Activated CD4-positive, alpha-beta T cell treated with anti-CD3 and anti-CD28 coated beads, Interleukin-2, amount 10 ng/mL, durations not matched to agents 24 days and 14 days (primary cell): Measurements from ENCODE around the gene CACNB4. TPM values are rescaled to one million over a fixed set of nuclear protein-coding genes. Genes with fewer than 3 reads are reported as not detected.

ENCODE experiments used
- DNase-seq: peaks from one replicate; pipeline ENCODE4 v3.0.0; 2022
- H3K27ac Mint-ChIP-seq: one replicate; pipeline ENCODE4 v1.8.0; 2022; ENCODE audit warnings: mild to moderate bottlenecking, mixed read lengths
- H3K27me3 Mint-ChIP-seq: one replicate; pipeline ENCODE4 v1.8.0; 2022; ENCODE audit warnings: mixed read lengths
- H3K36me3 Mint-ChIP-seq: one replicate; pipeline ENCODE4 v1.8.0; 2022; ENCODE audit warnings: low read depth, mild to moderate bottlenecking, mixed read lengths
- H3K4me1 Mint-ChIP-seq: one replicate; pipeline ENCODE4 v1.8.0; 2021; ENCODE audit warnings: mixed read lengths
- H3K4me3 Mint-ChIP-seq: one replicate; pipeline ENCODE4 v1.8.0; 2022; ENCODE audit warnings: mild to moderate bottlenecking, moderate library complexity, mixed read lengths
- H3K9me3 Mint-ChIP-seq: one replicate; pipeline ENCODE4 v1.8.0; 2021; ENCODE audit warnings: mixed read lengths
- intact Hi-C: fragments of 100-400 bp; cut with micrococcal nuclease; formaldehyde crosslinking; loops from one replicate; pipeline ENCODE4 v1.15.1; 2023
- total RNA-seq: library from RNA; stranded (reverse); gene quantifications from 2 replicates; pipeline ENCODE4 v1.2.3, GENCODE V29; 2022

Gene CACNB4
- total RNA-seq, 1 donor from 2014 or later, result 0.19 TPM

DNA sequence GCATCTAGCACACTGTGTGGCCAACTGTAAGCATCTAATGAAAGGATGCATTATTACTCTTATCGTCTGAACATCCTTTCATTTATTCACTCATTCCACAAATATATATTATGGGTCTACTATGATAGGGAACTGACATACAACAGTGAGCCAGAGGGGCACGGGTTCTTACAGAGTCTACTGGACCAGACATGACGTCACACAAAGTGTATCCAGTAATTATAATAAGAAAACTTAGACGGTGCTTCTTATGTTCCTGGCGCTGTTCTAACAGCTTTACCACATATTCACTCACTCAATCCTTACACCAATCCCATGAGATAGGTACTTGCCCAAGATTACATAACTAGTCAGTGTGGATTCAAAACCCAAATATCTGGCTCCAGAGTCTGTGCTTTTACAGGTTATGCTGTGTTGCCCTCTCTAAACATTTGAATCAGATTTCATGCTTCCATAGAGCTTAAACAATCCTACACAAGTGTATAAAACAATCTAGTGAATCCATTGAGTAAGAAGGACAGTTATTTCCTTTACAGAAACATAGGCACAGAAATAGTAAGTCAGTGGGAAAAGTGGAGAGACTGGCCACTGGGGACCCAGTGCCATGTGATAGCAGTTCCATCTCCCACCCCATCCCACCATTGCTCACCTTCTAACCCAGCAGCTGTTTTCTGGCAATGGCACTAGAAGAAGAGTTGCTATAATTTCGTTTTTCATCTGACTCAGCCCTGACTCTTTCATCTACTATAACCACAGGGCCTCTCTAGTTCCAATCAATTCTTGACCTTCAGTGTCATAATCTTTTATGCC is 246.4 kb downstream of the CACNB4 start:
- H3K4me3 Mint-ChIP-seq, result no peak overlapping the region
- H3K36me3 Mint-ChIP-seq, result no peaks in the 10 kb centered on the region
- peaks cover 3% of the 10 kb centered on the region for H3K27me3 Mint-ChIP-seq
- DNase-seq, result no peak
- H3K9me3 Mint-ChIP-seq, result no peaks in the 10 kb centered on the region
- H3K27ac Mint-ChIP-seq, result no peak overlapping the region
- H3K4me1 Mint-ChIP-seq, result peaks cover 3% of the 10 kb centered on the region
- intact Hi-C loops, result no loop called here

DNA sequence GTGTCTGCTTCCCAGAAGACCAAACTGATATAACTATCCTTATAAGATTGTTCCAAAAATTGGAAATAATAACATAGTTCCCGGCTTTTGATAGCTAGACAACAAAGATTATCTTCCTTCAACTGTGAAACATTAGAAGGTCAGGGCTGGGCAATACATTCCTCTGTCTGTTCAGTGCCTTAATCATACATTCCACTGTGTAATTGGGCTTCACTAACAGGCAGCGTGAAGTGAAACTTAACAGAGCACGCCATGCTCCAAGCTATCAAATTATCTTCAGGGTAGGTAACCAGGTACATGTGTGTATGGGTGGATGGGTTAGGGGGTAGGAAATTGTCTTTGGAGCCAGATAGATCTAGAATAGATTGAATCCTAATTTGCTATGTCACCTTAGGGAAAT is 247.1 kb downstream of the CACNB4 start:
- no peak overlapping the region for H3K4me3 Mint-ChIP-seq
- intact Hi-C loops, result no loop called here
- H3K27ac Mint-ChIP-seq, result no peak overlapping the region
- peaks cover 3% of the 10 kb centered on the region for H3K4me1 Mint-ChIP-seq
- H3K27me3 Mint-ChIP-seq, result peaks cover 3% of the 10 kb centered on the region
- H3K9me3 Mint-ChIP-seq, result no peaks in the 10 kb centered on the region
- H3K36me3 Mint-ChIP-seq, result no peaks in the 10 kb centered on the region
- no peak for DNase-seq

DNA sequence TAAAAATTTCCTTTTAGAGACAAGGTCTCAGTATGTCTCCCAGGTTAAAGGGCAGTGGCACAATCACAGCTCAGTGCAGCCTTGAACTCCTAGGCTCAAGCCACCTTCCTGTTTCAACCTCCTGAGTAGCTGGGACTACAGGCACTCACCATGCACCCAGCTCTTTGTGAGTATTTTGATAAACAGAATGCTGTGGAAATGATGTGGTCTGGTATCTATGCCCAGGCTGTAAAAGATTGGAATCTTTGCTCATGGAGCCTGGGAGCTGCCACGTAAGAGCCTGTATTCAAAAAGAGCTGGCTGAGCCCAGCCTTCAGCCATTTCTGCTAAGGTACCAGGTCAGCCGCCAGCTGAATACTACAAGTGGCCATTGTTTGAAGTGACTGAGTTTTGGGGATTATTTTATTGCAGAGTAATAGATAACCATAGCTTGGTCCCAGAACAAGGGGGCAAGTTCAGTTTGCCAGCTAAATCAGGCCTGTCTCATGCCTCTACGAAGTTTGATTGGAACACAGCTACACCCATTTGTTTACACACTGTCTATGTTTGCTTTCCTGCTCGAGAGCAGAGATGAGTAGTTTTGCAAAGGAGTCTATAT is 249.3 kb downstream of the CACNB4 start:
- intact Hi-C loops, result no loop called here
- H3K4me3 Mint-ChIP-seq, result no peak overlapping the region
- H3K27ac Mint-ChIP-seq, result no peak overlapping the region
- H3K36me3 Mint-ChIP-seq, result no peaks in the 10 kb centered on the region
- peaks cover 3% of the 10 kb centered on the region for H3K4me1 Mint-ChIP-seq
- H3K9me3 Mint-ChIP-seq, result no peaks in the 10 kb centered on the region
- peaks cover 8% of the 10 kb centered on the region for H3K27me3 Mint-ChIP-seq
- no peak for DNase-seq

DNA sequence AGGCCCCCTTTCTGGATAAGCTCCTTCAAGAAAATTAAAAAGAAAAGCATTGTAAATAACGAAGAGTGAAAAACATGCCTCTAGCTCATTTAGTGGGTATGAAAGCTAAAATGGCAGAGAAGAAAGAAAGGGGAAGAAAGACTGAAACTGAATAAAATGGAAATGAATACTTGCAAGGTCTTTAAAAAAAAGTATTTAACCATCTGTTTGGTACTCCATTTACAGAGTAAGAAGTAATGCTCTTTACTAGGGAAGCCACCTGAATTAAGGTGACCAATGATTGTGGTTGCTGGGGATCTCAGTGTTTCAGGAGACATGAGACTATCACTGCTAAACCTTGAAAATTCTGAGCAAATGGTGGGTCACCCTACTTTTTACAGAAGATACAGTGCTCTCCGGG is 253.0 kb downstream of the CACNB4 start:
- Mint-ChIP-seq H3K4me1 (no peaks in the 10 kb centered on the region), H3K9me3 (no peaks in the 10 kb centered on the region), H3K27me3 (peaks cover 13% of the 10 kb centered on the region), H3K36me3 (no peaks in the 10 kb centered on the region), H3K4me3 (no peak overlapping the region), H3K27ac (no peak overlapping the region)
- no peak for DNase-seq
- intact Hi-C loops, result no loop called here

DNA sequence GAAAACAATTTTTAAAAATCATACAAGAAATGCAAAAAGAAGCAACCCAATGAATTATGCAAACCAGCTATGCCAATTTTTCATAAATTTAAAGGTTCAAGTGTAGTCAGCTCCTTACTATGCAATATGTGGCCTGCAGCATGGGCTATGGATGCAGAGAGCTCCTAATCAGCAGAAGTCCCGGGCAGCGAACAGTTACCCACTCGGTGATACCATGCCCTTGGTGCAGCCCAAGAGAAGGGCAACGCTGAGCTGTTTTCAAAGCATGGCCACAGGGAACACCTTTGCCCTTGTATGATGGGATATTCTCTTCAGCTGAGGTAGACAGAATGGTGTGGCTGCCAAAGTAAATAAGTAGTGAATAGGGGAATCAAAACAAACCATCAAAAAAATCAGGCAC is 253.4 kb downstream of the CACNB4 start:
- no peaks in the 10 kb centered on the region for H3K4me1 Mint-ChIP-seq

DNA sequence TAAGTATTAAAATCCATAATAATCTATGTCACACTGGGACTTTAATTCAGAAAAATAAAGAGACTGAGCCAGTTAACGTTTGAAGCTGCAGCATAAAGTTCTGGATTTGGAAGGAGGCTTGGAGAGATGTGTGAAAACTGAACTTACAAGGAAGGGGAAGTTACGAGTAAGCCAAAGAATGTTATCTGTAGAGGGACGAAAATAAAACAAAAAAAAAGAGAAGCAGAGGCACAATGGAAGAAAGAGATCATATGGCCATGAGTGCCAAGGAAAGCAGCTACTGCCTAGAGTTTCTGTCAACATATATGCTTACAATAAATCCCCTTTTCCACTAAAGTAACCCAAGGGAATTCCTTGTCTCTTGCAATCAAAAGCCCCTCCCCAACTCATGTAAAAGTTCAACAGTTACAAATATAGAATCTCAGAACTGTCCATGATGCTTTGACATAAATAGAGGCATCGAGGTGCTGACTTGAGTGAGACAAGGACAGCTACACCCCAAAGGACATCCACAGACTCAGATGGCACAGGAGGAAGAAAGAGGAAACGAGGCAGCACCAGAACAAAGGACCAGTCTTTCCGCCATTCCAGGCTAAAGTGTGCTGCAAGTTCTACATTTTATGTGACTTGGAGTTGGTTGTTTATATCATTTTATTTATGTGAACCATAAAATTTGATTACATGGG is 254.5 kb downstream of the CACNB4 start:
- intact Hi-C loops, result no loop called here
- DNase-seq, result no peak

More for the DNA sequence above, 253.4 kb downstream of the CACNB4 start:
- Mint-ChIP-seq H3K9me3 (no peaks in the 10 kb centered on the region), H3K4me3 (no peak overlapping the region), H3K27me3 (peaks cover 13% of the 10 kb centered on the region), H3K36me3 (no peaks in the 10 kb centered on the region), H3K27ac (no peak overlapping the region)
- intact Hi-C loops, result no loop called here
- no peak for DNase-seq

DNA sequence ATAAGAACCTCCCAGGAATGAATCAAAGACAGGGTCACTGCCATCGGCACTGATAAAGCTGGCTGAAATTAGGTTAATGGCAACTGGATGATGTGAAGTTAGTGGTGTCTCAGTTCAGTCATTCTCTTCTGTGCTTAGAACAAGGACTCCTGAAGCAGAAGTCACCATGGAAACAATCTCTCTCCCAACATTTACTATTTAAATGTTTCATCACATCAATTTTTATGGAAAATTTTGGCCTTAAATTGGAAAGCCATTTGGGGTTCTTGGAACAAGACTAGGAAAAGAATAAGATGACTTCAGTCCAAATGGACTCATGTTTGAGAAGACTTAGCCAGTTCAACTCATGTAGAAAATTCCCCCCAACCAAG is 255.2 kb downstream of the CACNB4 start:
- H3K27ac Mint-ChIP-seq, result no peak overlapping the region

More for the DNA sequence above, 254.5 kb downstream of the CACNB4 start:
- Mint-ChIP-seq H3K9me3 (no peaks in the 10 kb centered on the region), H3K27ac (no peak overlapping the region), H3K36me3 (no peaks in the 10 kb centered on the region), H3K4me1 (no peaks in the 10 kb centered on the region), H3K4me3 (no peak overlapping the region), H3K27me3 (peaks cover 12% of the 10 kb centered on the region)

DNA sequence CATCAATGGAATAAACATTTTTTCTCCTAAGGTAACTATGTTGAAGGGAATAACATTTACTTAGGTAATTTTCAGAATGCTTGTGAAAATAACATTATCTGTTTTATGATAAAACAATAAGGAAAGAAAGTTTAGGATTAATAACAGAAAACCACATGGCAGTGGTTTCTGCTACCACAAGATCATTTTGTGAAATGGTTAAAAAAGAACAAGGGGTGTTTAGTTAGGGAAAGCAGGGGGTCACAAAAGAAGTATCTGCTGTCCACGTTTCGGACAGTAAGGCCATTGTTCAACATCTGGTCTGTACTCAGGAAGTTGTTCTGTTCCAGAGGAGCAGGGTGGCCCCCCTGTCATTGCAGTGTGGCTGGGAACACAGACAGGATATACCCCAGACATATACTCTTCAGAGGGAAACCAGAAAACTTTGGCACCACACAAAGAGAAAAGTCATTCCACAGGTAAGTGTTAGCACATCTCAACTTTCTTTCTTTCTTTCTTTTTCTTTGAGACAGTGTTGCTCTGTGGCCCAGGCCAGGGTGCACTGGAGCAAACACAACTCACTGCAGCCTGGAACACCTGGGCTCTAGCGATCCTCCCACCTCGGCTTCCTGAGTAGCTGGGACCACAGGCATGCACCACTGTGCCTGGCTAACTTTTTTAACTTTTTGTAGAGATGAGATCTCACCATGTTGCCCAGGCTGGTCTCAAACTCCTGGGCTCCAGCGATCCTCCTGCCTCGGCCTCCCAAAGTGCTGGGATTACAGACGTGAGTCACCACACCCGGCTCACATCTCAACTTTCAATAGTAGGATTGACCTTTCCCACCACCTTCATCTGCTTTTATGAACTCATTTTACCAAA is 255.8 kb downstream of the CACNB4 start:
- Mint-ChIP-seq H3K27ac (no peak overlapping the region), H3K9me3 (no peaks in the 10 kb centered on the region), H3K4me3 (no peak overlapping the region), H3K27me3 (peaks cover 14% of the 10 kb centered on the region), H3K4me1 (no peaks in the 10 kb centered on the region), H3K36me3 (no peaks in the 10 kb centered on the region)
- intact Hi-C loops, result no loop called here
- no peak for DNase-seq

More for the DNA sequence above, 255.2 kb downstream of the CACNB4 start:
- no peak for DNase-seq
- H3K27me3 Mint-ChIP-seq, result peaks cover 14% of the 10 kb centered on the region
- H3K9me3 Mint-ChIP-seq, result no peaks in the 10 kb centered on the region
- H3K4me3 Mint-ChIP-seq, result no peak overlapping the region
- H3K4me1 Mint-ChIP-seq, result no peaks in the 10 kb centered on the region
- H3K36me3 Mint-ChIP-seq, result no peaks in the 10 kb centered on the region
- intact Hi-C loops, result no loop called here

DNA sequence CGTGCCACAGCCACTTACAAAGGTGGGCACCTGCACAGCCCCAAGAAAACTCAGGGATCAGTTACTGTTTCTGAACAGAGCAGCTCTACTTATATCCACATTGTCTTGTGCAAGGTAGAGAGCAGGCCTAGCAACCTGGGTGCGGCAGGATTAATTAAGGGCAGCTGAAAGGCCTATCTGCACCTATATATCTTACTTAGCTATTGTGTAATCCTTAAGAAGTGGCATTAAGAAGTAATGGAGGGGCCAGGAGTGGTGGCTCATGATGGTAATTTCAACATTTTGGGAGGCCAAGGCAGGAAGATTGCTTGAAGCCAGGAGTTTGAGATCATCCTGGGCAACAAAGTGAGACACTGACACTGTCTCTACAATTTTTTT is 257.8 kb downstream of the CACNB4 start:
- Mint-ChIP-seq H3K4me1 (no peaks in the 10 kb centered on the region), H3K27ac (no peak overlapping the region), H3K27me3 (peaks cover 15% of the 10 kb centered on the region), H3K36me3 (no peaks in the 10 kb centered on the region), H3K4me3 (no peak overlapping the region), H3K9me3 (no peaks in the 10 kb centered on the region)
- DNase-seq, result no peak
- intact Hi-C loops, result no loop called here

DNA sequence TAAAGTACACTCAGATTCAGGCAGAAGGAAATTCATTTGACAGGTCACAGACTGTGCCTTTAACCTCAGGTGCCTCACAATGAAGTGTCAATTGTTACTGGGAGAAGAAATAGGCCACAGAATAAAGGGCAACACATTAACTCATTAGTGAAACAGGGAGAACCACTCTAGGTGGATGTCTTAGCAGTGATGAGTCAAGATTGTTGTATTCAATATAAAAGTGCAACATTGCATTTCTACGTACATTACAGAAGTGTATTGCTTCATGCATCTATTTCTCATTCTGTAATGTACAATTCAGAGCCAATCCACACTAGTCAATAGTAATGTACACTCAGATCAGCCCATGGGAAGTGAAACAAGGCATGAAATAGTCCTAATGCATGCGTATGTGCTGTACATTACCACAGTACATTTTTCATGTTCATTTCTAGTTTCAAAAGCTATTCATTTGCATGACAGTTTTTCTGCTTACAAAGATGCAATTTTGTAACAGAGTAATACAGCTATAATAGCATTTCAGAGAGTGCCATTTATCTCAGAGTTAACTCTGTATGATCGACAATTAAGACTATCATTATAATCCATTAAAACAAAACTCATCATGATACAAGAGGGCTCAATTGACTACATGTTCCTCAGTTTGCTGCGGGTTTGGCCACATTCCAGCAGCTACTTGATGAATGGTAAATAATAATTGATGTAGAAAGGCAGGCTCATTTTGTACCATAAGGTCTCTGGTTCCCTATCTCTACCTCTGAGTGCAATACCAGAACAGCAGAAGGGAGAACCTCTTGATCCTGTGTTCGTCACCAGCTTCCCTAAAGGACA is 258.4 kb downstream of the CACNB4 start:
- intact Hi-C loops, result no loop called here
- Mint-ChIP-seq H3K4me1 (no peaks in the 10 kb centered on the region), H3K4me3 (no peak overlapping the region), H3K27ac (no peak overlapping the region), H3K9me3 (no peaks in the 10 kb centered on the region), H3K27me3 (peaks cover 14% of the 10 kb centered on the region), H3K36me3 (no peaks in the 10 kb centered on the region)
- DNase-seq, result no peak

DNA sequence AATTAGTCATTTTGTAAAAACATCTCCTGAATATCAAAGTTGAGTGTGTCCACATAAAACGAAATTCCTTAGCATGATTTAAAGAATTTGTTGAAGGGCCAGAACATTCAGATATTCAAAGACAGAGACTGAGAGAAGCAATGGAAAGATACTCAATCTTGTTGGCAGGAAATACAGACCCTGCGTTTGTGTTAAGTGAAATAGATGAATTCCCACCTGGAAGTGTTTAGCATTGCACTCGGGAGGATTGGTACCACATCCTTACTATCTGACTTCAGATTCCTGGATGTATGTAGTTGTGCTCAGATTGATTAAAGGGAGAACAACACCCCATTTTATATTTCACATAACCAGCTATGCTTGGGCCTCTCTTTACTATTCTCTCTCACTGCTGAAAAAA is 260.9 kb downstream of the CACNB4 start:
- Mint-ChIP-seq H3K9me3 (no peaks in the 10 kb centered on the region), H3K4me3 (no peak overlapping the region), H3K36me3 (no peaks in the 10 kb centered on the region), H3K27me3 (peaks cover 18% of the 10 kb centered on the region), H3K4me1 (no peaks in the 10 kb centered on the region), H3K27ac (no peak overlapping the region)
- DNase-seq, result no peak
- intact Hi-C loops, result no loop called here

DNA sequence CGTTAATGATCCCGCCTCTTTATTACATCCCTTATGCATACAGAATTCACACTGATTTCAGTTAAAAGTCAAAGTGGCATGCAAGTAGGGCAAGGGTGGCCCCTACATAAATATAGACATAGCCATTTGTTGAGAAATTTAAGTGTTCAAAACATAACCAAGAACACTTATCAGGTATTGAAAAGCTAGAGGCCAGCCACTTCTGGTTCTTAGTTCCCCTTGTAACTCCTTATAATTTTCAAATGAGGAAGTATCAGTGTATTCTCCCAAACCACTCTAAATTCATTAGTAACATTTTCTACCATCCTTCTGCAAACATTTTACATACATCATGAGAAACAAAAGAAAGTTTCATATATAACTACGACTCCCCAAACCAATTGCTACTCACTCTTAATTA is 264.9 kb downstream of the CACNB4 start:
- intact Hi-C loops, result no loop called here
- H3K27ac Mint-ChIP-seq, result no peak overlapping the region
- H3K4me1 Mint-ChIP-seq, result peaks cover 3% of the 10 kb centered on the region
- H3K4me3 Mint-ChIP-seq, result no peak overlapping the region
- no peaks in the 10 kb centered on the region for H3K36me3 Mint-ChIP-seq
- peaks cover 18% of the 10 kb centered on the region for H3K27me3 Mint-ChIP-seq
- no peak for DNase-seq
- H3K9me3 Mint-ChIP-seq, result peaks cover 6% of the 10 kb centered on the region

DNA sequence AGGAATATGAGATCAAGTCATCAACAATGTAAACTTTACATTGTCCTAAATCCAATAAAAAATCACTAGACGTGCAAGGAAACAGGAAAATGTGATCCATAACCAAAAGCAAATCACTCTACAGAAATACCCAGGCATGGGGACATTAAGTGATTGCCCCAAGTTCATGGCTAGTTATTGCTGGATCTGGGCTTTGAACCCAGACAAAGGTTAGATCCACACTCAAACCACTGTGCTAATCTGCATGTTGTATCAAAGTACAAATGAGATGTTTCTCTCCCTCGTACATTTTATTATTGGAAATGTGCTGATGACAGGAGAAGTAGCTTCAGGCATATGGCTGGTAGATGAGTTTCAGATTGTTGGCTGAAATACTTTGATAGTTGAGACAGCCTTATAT is 267.9 kb downstream of the CACNB4 start:
- H3K9me3 Mint-ChIP-seq, result peaks cover 6% of the 10 kb centered on the region
- no peak overlapping the region for H3K27ac Mint-ChIP-seq
- DNase-seq, result no peak
- H3K36me3 Mint-ChIP-seq, result peaks cover 3% of the 10 kb centered on the region
- peaks cover 22% of the 10 kb centered on the region for H3K4me1 Mint-ChIP-seq
- H3K4me3 Mint-ChIP-seq, result no peak overlapping the region
- H3K27me3 Mint-ChIP-seq, result peaks cover 13% of the 10 kb centered on the region
- intact Hi-C loops, result no loop called here
